GM12801 (cell line): Measurements from ENCODE around the gene LSM11.

Experiments
- TF ChIP-seq, protein P1 (sequence below): IDR thresholded peaks from one replicate; pipeline ENCODE4 v1.5.1; 2011; ENCODE audit warnings: control low read depth; ENCODE audit not compliant: insufficient read length; ENCODE audit errors: extremely low read depth

Gene LSM11

DNA sequence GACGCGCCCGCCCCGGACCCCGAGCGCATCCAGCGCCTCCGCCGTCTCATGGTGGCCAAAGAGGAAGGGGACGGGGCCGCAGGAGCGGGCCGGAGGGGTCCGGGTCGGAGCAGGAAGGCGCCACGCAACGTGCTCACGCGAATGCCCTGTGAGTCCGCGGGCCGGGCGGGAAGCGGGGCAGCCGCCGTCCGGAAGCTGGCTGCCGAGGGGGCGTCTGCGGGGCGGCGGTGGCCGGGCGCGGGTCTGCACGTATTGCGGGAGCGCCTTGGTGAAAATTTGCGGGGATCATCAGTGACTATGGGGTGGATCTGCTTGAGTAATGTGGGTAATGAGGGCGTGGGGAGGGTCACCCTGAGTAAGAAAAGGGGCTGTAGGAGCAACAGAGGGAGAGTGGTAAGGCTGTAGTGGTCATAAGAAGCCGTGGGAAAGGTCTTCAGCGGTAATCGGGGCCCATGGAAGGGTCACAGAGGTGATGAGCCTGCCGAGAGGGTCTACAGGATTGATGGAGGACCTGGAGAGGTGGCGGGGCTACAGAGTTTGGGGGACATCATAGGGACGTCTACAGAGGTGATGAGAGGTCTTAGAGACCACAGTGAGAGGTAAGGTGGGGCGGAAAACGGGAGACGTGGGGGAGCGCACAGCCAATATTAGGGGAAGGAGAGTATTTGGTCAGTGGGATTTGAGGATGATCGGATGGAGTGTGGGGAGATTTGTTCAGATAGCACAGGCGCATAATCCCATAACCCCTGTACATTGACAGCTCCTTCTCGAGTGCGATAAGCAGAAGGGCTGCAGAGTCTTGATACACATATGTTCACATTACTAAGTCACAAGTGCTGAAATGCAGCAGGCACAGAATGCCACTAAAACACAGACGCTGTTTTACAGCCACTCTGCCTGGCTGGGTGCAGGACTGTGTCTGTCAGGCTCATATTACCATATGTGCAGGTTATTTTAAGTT is 819 bp downstream of the LSM11 start:
- TF ChIP-seq, protein P1, sequence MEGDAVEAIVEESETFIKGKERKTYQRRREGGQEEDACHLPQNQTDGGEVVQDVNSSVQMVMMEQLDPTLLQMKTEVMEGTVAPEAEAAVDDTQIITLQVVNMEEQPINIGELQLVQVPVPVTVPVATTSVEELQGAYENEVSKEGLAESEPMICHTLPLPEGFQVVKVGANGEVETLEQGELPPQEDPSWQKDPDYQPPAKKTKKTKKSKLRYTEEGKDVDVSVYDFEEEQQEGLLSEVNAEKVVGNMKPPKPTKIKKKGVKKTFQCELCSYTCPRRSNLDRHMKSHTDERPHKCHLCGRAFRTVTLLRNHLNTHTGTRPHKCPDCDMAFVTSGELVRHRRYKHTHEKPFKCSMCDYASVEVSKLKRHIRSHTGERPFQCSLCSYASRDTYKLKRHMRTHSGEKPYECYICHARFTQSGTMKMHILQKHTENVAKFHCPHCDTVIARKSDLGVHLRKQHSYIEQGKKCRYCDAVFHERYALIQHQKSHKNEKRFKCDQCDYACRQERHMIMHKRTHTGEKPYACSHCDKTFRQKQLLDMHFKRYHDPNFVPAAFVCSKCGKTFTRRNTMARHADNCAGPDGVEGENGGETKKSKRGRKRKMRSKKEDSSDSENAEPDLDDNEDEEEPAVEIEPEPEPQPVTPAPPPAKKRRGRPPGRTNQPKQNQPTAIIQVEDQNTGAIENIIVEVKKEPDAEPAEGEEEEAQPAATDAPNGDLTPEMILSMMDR: no peak

DNA sequence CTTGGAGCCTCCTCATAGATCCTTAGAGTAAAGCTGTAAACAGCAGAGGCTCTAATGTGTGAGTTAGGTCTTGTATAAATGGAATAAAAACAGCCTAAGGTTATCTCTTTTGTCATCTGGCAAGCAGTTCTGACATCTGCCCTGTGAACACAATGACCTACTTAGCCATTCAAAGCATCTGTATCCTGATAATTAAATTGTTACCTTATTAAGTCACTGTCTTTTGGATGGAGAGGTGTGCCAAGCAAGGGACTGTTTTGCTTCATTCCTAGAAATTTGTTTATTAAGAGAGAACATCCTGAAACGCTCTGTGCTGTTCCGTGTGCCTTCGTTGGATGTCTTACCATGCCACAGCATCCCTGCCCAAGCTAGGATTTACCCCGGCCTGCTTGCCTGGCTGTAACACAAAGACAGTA is 1.5 kb downstream of the LSM11 start:
- TF ChIP-seq, protein P1: no peak

DNA sequence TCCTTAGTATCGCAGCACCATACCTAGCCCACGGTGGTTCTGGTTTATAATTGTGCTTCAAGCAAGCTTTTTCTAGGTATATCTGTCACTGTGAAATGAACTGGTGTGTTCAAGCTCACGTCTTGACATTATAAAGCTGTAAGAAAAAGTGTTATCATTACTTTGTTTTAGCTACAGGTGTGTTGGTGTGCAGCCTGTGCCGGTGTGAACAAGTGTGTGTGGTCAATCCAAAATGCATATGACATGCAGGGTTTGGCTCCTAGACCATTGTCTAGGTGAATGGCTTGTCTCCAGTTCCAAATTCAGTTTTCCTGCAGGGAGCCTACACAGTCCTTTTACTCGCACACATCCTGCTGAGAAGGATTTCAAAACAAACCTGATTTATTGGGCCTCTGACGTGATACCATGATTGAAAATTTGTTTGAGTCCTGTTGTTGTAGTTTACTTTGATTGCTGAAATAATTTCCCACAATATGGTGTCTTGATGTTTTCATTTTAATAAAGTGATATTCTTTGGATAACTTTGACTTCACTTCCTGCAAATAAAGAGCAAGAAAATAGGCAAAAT is 3.7 kb downstream of the LSM11 start:
- TF ChIP-seq, protein P1: no peak

DNA sequence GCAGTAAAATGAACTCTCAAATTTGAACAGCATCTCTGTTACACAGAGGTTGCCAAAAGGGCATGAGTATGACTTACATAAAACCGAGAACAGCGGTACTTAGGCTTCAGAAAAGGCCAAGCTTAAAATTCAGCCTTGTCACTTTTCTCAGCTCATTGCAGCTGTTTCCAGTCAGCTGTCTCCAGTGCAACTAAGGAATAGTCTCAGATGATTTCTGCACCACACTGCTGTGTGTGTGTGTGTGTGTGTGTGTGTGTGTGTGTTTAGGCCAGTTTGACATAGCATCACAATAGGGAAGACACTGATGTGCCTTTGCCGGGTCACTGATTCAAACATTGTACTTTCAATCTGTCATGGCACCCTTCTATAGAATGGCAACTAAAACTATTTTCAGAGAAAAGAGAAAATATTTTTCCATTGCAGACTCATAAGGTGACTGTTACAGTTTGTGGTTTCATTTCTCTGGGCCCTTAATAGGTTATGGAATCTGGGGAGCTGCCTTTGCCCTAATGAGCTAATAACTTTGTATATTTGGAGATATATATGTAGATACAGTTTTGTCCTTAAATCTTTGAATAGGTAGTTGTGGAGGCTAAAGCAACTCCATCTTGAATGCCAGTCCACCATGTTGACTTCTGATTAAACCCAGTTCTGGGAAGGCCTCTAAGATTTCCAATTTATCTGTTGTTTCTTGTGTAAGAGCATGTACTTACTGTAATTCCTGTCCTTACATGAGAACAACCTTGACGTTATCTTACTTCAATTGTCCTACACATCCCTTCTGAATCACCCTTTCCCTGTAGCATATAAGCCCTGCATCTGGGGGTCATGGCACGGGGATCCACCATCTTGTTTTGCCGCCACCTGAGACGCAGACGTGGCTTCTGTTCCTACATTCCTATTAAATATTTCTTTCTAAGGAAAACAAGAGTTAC is 4.5 kb downstream of the LSM11 start:
- TF ChIP-seq, protein P1: no peak

DNA sequence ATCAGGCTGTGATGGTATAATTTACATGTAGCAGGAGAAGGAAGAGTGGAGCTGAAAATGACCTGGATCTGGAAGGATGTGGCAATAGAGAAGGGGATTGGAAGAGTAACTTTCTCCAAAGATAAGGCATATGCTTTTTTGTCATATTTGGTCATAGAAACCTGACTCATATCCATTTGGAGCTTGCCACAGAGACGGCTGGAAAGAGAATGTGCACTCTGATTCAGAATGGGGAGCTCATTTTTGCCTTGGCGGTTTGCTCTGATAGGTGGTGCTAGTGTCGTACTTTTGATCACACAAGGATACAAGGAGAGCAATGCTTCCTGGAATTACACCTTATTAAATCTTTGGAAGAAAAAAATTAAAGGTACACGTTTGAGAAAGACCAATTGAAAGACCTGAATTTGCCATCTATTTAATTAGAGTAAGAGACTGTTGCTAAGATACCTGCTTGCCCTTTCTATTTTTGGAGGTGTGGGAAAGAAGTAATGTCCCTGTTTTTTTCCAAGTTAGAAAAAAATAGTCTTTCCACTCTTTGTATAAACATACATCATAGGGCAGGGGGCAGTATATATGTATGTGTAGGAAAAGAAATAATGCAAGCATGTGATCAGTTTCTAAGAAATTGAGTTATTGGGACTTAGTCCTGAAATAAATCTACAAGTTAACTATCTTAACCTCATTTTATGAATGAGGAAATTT is 5.4 kb downstream of the LSM11 start:
- TF ChIP-seq, protein P1: no peak

DNA sequence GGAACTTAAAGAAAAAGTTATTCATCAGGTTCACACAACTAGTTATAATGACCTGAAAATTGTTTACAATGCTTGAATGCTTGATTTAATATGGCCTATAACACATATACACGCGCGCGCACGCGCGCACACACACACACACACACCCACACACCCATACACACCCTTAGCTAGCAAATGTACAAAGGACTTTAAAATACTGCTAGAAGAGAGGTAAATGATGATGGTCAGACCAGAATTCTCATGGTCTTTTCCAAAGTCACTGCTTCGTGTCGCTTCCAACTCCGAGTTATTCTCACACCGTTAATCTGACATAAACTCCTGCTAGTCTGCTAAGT is 5.9 kb downstream of the LSM11 start:
- TF ChIP-seq, protein P1: no peak
